Testis (tissue), 2 donors: Measurements from ENCODE around the gene APOA4.

ENCODE experiments used
- CTCF ChIP-seq, 3 experiments: fragments of 450-650 bp in 2 of 3; fragments of 200-600 bp in 1 of 3; sonication (generic) in 1 of 3; IDR thresholded peaks; one replicate each; pipeline ENCODE4 v1.5.1; 2016 to 2019; ENCODE audit warnings: antibody characterized with exemption in 3 of 3, mild to moderate bottlenecking in 2 of 3, moderate library complexity in 1 of 3
- POLR2A ChIP-seq: fragments of 450-650 bp; IDR thresholded peaks from one replicate; pipeline ENCODE4 v1.6.1; 2017; ENCODE audit warnings: antibody characterized with exemption, mild to moderate bottlenecking, moderate library complexity

- no peak for TF ChIP-seq CTCF (IDR thresholded peaks at IDR 0.05)
- TF ChIP-seq POLR2A: no peak
These were observed 529 bp downstream of the APOA4 start for GRCh38 chr11:116822575-116822974.
